ENCODE results near the gene PLCXD1. TPM values are rescaled to one million over a fixed set of nuclear protein-coding genes. Genes with fewer than 3 reads are reported as not detected.

PLCXD1 gene
- total RNA-seq, 1 experiment from 2014 or later = 12.0 TPM

- Mint-ChIP-seq H3K4me1 (ENCODE audit: insufficient read depth, unreplicated experiment) (no peaks in the 10 kb centered on the region), H3K9me3 (ENCODE audit: unreplicated experiment) (no peaks in the 10 kb centered on the region), H3K4me3 (ENCODE audit: unreplicated experiment) (no peak overlapping the region), H3K27ac (ENCODE audit: low read depth, unreplicated experiment) (no peak overlapping the region), H3K36me3 (ENCODE audit: insufficient read depth, unreplicated experiment) (peaks cover 66% of the 10 kb centered on the region), H3K27me3 (ENCODE audit: insufficient read depth, unreplicated experiment) (no peaks in the 10 kb centered on the region)
- BruUV-seq (replicated peaks) = no TSS peak
- intact Hi-C loops (cut with micrococcal nuclease) = no loop called here
- no peak for DNase-seq (ENCODE audit: unreplicated experiment)
- no peak for TF ChIP-seq CTCF (IDR thresholded peaks at IDR 0.05; ENCODE audit: unreplicated experiment)
- CTCF ChIA-PET = no interaction called here
- POLR2A ChIA-PET = no interaction called here
These were observed 30.3 kb downstream of the PLCXD1 start for GRCh38 chrX:311156-312129.

- no peak overlapping the region for H3K4me3 Mint-ChIP-seq (ENCODE audit: unreplicated experiment)
- intact Hi-C loops (cut with micrococcal nuclease) = no loop called here
- H3K27ac Mint-ChIP-seq (ENCODE audit: low read depth, unreplicated experiment) = no peak overlapping the region
- H3K36me3 Mint-ChIP-seq (ENCODE audit: insufficient read depth, unreplicated experiment) = peaks cover 58% of the 10 kb centered on the region
- H3K27me3 Mint-ChIP-seq (ENCODE audit: insufficient read depth, unreplicated experiment) = no peaks in the 10 kb centered on the region
- no peaks in the 10 kb centered on the region for H3K9me3 Mint-ChIP-seq (ENCODE audit: unreplicated experiment)
- BruUV-seq (replicated peaks) = no TSS peak
- no peaks in the 10 kb centered on the region for H3K4me1 Mint-ChIP-seq (ENCODE audit: insufficient read depth, unreplicated experiment)
- CTCF ChIA-PET = no interaction called here
- TF ChIP-seq CTCF (IDR thresholded peaks at IDR 0.05; ENCODE audit: unreplicated experiment) = no peak
- DNase-seq (ENCODE audit: unreplicated experiment) = no peak
- POLR2A ChIA-PET = no interaction called here
These were observed 31.6 kb downstream of the PLCXD1 start for GRCh38 chrX:312621-313331.

GRCh38 chrX:313546-313945 lies 32.4 kb downstream of the PLCXD1 start:
- H3K4me3 Mint-ChIP-seq (ENCODE audit: unreplicated experiment) = no peak overlapping the region
- ChIA-PET POLR2A (no interaction called here), CTCF (no interaction called here)
- BruUV-seq (replicated peaks) = no TSS peak
- no peak for TF ChIP-seq CTCF (IDR thresholded peaks at IDR 0.05; ENCODE audit: unreplicated experiment)
- intact Hi-C loops (cut with micrococcal nuclease) = no loop called here
- no peaks in the 10 kb centered on the region for H3K27me3 Mint-ChIP-seq (ENCODE audit: insufficient read depth, unreplicated experiment)
- H3K27ac Mint-ChIP-seq (ENCODE audit: low read depth, unreplicated experiment) = no peak overlapping the region
- no peaks in the 10 kb centered on the region for H3K4me1 Mint-ChIP-seq (ENCODE audit: insufficient read depth, unreplicated experiment)
- peaks cover 58% of the 10 kb centered on the region for H3K36me3 Mint-ChIP-seq (ENCODE audit: insufficient read depth, unreplicated experiment)
- no peak for DNase-seq (ENCODE audit: unreplicated experiment)
- no peaks in the 10 kb centered on the region for H3K9me3 Mint-ChIP-seq (ENCODE audit: unreplicated experiment)

DNA sequence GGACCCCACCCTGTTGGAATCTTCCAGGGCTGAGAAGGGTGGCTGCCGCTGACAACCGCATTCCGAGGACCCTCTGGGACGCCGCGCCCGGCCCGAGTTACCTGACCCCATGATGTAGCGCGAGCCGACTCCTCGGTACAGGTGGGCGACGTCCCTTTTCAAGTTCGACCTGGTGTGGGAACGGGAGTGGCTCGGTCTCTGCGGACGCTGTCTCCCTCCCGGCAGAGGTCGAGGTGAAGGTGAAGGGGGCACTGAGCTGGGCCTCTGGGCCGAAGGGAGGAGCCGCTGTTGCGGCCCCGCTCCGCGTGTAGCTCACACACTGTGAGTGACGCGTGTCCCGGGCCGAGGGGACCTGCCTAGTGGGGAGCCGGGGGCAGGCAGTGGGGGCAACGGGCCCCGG lies 32.9 kb downstream of the PLCXD1 start:
- no TSS peak for BruUV-seq (replicated peaks)
- Mint-ChIP-seq H3K9me3 (ENCODE audit: unreplicated experiment) (no peaks in the 10 kb centered on the region), H3K27ac (ENCODE audit: low read depth, unreplicated experiment) (no peak overlapping the region), H3K36me3 (ENCODE audit: insufficient read depth, unreplicated experiment) (peaks cover 58% of the 10 kb centered on the region), H3K27me3 (ENCODE audit: insufficient read depth, unreplicated experiment) (no peaks in the 10 kb centered on the region), H3K4me3 (ENCODE audit: unreplicated experiment) (no peak overlapping the region), H3K4me1 (ENCODE audit: insufficient read depth, unreplicated experiment) (no peaks in the 10 kb centered on the region)
- CTCF ChIA-PET = no interaction called here
- DNase-seq (ENCODE audit: unreplicated experiment) = no peak
- no peak for TF ChIP-seq CTCF (IDR thresholded peaks at IDR 0.05; ENCODE audit: unreplicated experiment)
- POLR2A ChIA-PET = no interaction called here
- intact Hi-C loops (cut with micrococcal nuclease) = no loop called here

All from MCF 10A (cell line).